Activated effector memory CD4-positive, alpha-beta T cell treated with anti-CD3 and anti-CD28 coated beads, Interleukin-2, amount 50 U/mL, for 16 hours (primary cell): ENCODE data around the gene RNF144A.

Experiments used
- DNase-seq: peaks from one replicate; pipeline ENCODE4 v3.0.0-alpha.2; 2020

Gene RNF144A

GRCh38 chr2:7011356-7012083 is 94.3 kb downstream of the RNF144A start:
- DNase-seq = no peak

DNA sequence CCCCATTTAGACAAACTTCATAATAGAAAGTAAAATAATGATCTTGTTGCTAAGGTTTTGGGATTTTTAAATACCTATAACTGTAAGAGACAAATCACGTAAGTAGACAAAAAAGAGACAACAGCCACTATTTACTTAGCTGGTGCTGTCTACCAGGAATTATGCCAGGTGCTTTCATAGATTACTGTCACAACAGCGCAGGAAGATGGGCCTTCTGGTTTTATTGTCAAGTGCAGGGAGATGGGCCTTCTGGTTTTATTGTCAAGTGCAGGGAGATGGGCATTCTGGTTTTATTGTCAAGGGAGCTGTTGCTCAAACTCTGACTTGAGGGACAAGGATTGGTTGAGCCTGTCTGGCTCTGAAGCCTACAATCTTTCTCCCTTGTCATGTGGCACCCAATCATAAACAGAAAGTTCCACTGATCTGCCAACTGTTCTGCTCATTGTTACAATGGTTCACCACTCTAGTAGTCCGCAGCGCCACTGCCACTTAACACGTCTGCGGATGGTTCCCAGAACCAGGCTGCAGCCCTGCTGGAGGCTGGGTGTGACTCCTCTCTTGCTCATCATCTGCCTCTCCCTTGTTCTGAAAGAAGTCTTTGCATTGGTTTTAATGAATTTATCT is 95.0 kb downstream of the RNF144A start:
- no peak for DNase-seq

DNA sequence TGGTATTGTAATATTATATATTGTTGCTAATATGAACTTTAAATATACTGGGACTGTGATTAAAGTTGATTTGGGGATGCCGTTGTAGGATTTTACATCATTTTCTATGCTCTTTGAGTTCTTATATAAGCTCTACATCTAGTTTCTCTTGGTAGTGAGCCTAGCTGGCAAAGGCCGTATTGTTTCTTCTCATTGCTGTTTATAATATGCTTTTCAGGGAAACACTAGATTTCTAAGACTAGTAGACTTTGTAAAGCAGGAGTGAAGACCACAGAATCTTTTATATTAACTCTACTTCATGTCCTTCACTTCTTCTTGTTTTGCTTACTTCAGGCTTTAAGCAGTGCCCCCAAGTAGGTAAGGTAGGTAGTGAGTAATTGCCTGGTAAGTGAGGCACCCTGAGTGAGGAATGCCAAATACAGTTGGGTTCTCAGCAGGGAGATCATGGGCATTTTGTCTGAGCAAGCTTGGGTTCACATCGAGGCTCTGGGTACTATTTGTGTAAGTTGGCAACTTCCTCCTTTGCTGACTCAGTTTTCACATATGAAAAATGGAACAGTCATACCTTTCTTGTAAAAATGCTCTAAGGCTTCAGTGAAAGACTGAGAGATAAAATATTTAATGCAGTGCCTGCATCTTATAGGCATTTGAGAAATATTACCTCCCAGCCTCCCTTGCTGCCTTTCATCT is 96.4 kb downstream of the RNF144A start:
- DNase-seq = no peak

- DNase-seq = no peak
Measured at GRCh38 chr2:7014174-7014640, 97.0 kb downstream of the RNF144A start.

- DNase-seq = no peak
Measured at GRCh38 chr2:7015007-7015950, 98.1 kb downstream of the RNF144A start.

- no peak for DNase-seq
Measured at GRCh38 chr2:7016148-7016547, 98.9 kb downstream of the RNF144A start.

DNA sequence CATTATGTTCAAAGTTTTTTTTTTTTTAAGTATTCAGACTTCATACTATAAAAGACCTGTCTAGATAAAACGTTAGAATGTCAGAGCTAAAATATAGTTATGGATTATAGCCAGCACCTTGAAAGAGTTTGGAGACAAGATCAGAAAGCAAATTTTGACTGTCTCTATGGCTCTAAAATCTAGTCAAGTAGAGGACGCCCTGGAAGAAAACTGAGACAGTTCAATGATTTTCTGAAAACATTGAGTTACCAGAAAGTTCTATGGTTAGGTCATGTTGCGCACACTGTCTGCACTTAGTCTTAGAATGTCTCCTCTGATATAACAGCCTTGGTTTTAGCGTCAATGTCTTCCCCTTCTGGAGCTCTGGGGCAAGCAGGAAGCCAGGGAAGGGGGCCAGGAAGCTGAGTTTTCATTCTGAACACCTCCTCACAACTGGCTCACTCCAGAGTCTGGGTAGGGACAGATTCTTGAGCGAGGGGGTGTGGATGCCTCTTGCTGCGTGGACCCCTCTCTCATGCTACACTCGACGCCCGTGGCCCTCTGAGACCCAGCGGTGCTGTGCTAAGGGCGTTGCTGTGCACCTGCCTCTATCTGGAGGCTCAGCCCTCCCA is 99.5 kb downstream of the RNF144A start:
- DNase-seq = no peak

DNA sequence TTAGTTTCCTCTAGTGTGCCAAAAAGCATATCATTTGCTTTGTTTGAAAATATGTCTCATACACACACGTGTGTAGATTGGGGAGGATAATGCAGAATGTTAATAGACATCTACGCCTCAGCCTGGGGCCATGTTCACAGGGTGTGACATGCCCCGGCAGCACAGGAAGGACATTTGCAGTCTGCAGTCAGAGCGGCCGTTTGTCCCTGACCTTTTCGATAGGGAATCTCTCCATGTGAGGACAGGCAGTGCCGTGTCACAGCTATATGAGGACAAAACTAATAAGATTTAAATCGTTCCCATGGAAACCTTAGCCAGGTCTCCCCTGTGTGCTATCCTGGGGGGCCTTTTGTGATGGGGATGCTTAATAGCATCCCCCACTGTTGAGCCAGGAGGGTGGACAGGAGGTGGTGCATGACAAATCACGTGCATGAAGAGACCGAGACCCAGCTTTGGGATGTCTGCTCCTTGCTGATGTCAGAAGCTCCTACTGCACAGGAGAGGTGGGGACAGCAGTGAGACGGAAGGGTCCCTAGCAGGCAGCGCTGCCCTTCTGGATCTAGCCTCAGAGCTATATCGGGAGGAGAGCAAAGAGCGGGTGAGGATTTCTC is 100.6 kb downstream of the RNF144A start:
- no peak for DNase-seq

DNA sequence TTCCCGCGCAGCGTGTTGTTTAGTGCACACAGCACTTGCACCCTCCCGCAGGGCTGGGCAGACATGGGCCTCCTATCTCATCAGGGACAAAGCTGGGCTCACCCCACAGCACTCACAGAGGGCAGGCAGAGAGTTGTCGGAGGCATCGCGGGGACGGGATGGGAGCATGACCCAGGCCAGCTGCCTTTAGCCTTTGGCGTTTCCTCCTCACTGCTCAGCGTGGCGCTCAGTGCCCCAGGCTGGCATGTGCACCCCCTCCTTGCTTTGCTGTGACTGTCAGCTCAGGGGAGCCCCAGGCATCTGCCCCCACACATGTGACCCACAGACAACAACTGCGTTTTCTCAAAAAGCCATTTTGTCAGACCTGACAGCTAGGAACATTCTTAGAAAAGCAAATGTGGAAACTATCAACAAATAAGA is 101.1 kb downstream of the RNF144A start:
- no peak for DNase-seq

GRCh38 chr2:7018767-7019166 is 101.6 kb downstream of the RNF144A start:
- DNase-seq = no peak

DNA sequence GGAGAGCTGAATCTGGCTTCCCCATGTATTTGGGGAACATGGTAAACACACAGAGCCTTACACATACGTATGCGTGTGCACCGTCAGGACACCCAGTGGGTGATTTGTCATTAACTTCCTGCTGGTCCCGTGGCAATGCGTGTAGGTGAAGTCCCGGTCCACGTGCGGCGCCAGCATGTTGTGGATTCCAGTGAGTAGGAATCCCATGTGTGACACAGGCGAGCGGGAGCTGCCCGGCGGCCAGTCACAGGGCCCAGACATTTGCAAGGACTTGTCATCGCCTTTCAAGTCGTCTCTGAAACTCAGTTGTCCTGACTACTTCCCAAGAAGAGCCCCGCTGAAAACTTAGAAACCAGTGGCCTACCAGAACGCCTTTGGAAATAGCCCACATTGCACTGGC is 102.0 kb downstream of the RNF144A start:
- no peak for DNase-seq

- no peak for DNase-seq
Measured at GRCh38 chr2:7020059-7020458, 102.8 kb downstream of the RNF144A start.

GRCh38 chr2:7020468-7020867 is 103.3 kb downstream of the RNF144A start:
- DNase-seq = no peak

DNA sequence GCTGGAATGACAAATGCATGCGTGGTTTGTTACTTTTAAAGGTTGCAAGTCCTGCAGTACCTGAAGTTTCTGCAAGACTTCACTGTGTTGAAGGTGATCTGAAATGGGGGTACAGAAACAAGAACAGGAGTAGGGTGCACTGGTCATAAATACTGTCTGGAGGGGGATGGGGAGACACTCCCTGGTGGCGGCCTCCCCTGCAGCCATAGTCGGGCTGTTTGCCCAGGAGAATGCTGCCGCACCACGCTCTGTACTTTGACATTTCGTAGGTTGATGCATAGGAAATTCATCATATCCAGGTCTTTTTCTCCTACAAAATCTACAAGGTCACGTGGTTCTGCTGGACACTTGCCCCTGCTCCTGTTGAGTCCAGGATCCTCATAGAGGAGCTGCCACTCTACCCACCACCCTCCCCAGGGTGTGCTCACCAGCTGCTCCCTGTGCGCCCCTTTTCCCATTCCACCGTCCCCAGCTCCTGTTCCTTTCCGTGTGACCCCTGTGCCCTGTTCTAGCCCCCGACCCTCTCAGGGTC is 103.8 kb downstream of the RNF144A start:
- no peak for DNase-seq

DNA sequence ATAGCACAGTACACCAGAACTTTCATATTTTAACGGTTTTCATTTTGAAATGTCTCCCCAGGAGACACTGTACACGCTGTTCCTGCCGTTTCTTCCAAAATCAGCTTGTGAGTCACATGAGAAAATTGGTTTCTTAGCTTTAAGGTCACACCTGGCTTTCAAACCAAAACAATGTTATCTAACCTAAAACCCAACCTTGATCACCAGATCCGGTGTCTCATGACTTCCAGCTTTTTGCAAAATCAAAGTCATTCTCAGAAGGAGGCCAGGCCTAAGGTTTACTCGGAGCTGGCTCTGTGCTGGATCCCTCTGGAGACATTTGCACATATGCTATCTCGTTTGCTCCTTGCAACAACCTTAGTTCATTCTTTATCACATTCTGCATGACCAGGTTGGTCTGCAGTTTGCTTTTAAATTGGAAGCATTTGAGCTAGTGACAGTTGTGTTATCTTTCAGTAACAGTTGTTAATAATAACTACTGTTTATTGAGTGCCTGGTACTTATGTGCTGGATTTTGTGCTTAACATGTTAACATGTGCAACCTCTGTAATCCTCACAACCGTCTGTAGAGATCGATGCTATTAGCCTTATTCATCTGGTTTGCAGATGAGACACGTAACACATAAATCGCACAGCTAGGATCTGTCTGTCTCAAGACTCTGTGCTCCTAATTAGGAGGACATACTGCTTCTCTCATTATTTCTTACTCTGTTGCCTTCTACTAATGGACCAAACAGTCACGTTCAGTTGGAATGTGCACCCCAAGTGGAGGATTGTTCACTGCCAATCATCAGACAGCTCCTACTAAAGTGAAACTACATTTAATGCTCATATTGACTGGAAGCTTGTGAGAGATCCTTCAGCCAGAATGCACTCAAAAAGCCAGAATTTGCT is 105.5 kb downstream of the RNF144A start:
- DNase-seq = no peak

DNA sequence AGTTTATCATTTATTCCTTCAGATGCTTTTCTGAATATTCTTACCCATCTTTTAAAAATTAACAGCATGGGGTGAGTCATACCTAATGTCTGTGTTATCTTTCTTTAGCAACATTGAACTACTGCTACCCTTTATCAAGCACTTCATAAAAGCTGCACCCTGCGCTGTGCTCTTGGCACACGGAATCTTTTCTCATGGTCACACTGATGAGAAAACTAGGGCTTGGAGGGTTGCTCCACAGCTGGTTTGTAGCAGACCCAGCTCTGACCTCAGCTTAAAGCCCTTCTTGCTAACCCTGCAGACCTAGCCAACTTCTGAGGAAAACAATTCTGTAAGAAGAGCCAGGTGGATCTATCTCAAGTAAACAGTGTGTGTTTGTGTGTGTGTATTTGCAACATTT is 106.3 kb downstream of the RNF144A start:
- DNase-seq = no peak

DNA sequence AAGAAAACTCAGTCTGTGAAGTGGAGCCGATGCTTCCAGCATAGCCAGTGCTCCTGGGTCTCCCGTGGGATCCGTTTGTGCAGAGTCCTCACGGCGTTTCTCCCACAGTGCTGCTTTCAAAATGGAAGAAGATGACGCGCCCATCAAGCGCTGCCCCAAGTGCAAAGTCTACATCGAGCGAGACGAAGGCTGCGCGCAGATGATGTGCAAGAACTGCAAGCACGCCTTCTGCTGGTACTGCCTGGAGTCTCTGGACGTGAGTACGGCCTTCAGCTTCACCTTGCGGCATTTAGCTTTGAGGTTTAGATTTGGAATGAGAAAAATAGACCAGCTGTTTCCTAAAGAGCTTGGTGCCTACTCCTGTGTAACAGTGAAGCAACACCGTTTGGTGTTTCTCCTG is 107.0 kb downstream of the RNF144A start:
- no peak for DNase-seq

DNA sequence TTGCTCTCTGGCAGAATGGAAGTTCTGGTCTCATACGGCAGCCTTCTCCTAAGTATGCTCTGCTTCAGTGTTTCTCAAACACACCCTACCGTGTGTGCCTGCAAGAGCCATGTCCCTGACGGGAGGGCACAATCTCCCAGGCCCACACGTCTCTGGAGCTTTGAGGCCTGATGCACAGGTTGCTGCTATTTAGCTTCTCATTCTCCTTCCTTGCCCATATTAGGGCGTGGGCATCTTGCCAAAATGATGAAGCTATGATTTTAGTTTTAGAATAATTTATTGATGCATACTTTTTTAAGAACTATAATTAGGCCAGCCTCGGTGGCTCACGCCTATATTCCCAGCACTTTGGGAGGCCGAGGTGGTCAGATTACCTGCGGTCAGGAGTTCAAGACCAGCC is 107.9 kb downstream of the RNF144A start:
- no peak for DNase-seq

DNA sequence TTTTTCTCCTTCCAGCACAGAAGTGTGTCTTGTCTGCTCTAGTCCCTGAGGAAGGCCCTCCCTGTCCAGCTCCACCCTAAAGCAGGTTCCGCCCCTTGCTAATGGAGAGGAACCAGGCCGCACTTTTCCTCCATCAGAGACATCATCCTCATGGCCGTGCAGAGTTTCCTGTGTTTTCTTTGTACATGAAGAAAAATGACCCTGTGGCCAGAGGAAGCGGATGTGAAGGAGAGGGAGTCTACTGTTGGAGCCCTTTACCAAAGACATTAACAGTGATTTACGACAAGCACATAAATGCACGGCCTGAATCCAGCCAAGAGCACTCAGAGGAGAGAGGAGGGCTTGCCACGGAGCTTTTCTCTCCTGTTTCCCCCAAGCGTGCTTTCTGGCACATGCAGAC is 109.5 kb downstream of the RNF144A start:
- DNase-seq = no peak

- DNase-seq = no peak
Measured at GRCh38 chr2:7027411-7027810, 110.2 kb downstream of the RNF144A start.
